ENCODE measurements around the gene NFAM1.

NFAM1 gene

DNA sequence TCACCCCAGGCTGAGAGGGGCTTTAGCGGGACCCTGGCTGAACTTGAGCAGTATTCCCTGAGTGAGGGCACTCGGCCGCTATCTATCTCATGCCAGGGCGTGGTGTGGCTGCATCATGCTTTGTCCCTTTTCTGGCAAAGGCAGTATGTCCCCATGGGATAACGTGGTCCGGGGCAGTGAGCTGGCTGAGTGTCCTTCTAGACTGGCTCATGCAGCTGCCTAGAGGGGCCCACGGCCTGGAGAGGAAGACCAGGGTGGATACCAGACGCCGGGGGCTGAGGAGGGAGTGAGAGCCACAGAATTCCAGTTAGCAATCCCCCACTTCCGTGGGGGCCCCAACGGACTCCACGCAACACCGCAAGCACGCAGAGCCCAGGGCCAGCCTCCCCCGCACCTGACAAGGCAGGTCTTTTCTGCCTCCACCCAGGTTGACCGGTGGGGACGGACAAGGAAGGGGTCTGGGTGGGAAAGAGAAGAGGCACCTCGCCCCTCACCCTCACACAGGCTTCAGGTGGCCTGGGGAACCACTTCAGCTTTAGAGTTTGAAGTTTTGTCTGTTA is 15.5 kb downstream of the NFAM1 start:
- DNase-seq (ENCODE audit: extremely low read depth in 1 of 2, low read depth in 1 of 2) = no peak

DNA sequence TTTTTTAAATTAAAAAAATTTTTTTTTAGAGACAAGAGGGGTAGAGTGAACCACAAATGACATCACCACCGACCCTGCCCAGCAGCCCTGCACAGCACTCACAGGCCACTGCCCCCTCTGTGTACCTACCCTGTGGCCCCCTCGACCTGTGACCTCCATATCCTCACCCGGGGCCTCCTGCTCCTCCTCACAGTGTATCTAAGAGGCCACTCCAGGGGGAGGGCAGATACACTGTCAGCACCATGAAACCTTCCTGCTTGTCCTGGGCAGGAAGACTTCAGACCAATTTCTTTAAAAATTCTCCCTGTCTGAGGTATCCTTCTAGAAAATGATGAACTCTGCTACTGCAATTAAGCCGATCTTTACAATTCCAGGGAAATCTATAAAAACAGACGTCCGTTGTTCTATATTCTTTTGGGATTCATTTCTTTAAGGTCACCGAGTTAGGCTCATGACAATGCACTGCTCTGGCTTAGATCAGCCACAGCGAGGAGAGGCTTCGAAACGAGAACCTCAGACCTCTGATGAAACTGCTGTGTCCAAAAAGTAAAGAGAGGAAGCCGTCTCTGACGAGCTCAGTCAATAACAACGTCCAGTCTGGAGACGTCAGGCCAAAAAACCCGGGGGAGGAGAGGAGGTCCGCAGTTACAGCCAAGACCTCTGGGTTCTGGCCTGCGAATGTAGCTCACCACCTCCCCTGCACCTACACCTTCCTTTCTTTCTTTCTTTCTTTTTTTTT is 17.5 kb downstream of the NFAM1 start:
- no peak for DNase-seq (ENCODE audit: extremely low read depth in 1 of 2, low read depth in 1 of 2)

DNA sequence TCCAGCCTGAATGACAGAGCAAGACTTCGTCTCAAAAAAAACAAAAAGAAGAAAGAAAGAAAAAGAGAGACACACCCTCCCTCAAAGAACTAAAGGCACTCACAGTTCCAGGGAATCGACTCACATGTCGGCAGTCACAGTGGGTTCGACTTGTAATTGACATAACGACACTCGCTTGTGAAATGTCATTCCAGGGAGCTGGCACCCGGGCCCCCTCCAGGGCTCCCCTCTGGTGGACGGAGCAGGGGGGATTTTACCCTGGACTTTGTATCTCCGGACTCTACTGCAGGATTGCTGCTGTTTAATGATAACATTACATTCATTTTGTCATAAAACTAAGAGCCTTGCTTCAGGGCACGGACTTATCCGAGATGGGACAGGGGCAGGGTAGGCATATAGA is 18.2 kb downstream of the NFAM1 start:
- DNase-seq (ENCODE audit: extremely low read depth in 1 of 2, low read depth in 1 of 2) = no peak

DNA sequence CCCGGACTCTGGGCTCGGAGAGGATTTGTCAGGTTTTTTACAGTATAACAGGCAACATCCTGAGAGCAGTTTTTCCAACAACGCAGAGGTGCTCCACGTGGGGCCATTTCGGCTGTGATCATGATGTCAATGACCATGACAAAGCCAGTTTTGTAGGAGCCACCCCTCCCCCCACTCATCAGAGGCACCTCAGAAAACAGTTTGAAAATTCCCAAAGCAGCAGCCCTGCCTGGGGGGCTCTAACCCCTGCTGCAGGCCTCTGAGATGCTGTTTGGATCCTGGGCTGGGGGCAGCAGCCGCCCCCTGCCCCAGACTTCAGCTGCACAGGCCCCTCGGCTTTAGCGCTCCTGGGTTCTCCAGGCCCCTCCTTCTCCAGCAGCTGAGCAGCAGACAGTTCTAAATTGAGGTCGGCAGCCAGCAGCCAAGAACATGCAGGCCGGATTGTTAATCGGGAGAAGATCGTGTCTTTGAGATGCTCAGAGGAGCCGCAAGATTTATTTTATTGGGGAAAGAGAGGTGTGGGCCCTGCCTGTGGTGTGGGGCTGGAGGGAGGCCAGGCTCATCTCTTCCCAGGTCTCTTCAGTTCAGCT is 19.4 kb downstream of the NFAM1 start:
- DNase-seq (ENCODE audit: extremely low read depth in 1 of 2, low read depth in 1 of 2) = no peak

DNA sequence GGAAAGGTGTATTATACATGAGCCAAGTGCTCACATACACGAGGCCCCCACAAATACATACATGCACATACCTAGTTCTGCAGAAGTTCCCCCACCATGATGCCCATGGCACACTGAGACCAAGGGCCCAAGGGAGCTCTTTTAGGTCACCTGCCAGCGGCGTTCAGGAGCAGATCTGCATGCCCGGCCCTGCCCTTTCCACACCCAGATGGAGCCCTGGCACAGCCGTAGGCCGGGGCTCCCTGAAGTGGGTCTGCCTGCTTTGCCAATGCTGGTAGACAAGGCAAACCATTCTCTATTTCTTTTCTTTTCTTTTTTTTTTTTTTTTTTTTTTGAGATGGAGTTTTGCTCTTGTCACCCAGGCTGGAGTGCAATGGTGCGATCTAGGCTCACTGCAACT is 21.5 kb downstream of the NFAM1 start:
- DNase-seq (ENCODE audit: extremely low read depth in 1 of 2, low read depth in 1 of 2) = no peak

DNA sequence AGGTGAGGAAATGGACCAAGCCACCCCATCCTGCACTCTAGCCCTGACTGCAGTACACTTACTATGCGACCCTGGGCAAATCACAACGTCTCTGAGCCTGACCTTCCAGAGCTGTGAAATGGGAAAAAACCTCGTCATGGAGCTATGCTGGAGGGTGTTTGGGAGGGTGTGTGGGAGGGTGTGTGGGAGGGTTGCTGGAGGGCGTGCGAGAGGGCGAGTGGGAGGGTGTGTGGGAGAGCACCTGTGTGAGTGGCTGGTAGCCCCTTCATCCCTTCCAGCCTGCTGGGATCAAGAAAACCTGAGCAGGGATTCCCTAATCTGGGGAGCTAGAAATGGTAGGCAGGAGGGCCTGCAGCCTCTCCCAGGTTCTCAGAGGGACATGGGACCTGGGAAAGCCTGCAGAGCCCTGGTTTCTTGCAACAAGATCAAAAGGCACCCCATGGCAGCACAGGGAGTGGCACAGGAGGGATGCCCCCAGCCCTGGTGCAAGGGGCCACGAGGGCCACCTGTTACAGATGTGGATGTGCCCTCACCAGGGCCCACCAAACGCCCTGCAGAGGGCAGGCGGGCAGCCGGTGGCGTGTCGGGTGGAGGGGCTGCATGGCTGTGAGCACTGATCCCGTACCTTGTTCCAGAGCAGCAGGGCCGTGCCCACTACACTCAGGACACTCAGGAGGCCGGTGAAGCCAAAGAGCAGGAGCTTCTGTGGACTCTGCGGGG is 23.2 kb downstream of the NFAM1 start:
- DNase-seq (ENCODE audit: extremely low read depth in 1 of 2, low read depth in 1 of 2) = no peak

DNA sequence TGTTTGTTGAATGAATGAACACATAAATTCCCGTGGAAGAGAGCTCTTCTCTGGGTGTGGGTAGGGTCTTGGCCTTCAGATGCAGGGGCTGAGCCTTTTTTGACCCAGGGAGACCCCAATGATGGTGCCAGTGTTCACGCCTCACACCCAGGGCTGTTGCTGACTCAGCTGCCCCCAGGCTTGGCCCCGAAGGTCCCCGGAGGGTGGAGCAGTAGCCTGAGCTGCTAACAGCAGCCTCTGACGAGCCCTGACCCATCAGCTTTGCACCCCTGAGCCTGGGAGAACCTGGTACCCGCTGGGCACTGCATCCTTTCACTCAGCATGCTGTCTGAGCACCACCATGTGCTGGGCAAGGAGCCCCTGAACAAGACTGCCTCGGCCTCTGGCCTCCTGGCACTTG is 23.9 kb downstream of the NFAM1 start:
- DNase-seq (ENCODE audit: extremely low read depth in 1 of 2, low read depth in 1 of 2) = no peak

DNA sequence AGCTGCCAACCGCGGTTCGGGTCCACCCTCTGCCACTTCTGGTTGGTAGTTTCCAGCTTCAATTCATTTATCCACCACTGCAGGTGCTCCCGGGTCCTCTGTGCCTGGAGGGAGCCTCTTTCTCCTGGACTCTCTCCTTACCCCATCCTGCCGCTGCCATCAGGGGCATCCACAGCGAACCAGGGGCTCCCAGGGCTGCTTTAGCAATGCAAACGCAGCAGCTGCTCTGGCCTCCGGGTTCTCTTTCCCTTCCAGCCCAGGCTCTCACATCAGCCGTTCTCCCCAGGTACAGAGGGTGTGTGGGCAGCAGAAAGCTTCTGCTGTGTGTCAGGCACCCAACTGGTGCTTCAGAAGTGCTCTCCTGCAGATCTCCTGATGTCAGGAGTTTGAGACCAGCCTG is 27.9 kb downstream of the NFAM1 start:
- DNase-seq (ENCODE audit: extremely low read depth in 1 of 2, low read depth in 1 of 2) = no peak

DNA sequence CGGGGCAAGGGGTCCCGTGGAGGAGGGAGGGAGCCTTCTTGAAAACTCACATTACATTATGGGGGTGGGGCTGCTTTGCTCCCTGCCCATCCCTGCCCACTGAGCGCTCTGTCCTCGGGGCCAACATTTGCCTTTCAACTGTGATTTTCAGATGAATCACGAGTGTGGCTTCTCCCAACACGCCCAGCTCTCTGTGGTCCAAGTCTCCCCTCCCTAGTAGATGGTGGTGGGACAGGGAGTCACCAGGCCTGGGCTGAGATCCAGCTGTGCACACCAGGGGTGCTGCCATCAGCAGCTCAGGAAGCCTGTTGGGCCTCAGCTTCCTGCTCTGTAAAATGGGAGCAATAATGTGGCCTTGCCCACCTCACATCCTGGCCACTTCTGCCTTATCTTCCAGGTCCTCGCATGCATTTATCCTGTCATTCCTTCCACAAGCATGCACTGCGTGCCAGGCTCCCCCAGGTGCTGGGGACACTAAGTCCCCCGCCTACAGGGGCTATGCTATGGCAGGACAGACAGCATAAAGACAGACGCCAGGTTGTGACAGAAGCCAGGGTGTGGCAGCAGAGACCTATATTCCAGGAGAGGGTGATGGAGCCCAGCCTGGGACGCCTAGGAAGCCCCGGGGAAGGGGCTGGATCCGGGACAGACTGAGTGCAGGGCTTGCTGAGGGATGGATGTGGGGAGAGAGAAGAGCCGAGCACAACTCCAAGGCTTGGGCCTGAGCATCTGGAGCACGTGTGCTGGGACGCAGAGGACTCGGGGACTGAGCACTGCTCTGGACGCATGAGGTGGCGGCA is 30.5 kb downstream of the NFAM1 start:
- no peak for DNase-seq (ENCODE audit: extremely low read depth in 1 of 2, low read depth in 1 of 2)

DNA sequence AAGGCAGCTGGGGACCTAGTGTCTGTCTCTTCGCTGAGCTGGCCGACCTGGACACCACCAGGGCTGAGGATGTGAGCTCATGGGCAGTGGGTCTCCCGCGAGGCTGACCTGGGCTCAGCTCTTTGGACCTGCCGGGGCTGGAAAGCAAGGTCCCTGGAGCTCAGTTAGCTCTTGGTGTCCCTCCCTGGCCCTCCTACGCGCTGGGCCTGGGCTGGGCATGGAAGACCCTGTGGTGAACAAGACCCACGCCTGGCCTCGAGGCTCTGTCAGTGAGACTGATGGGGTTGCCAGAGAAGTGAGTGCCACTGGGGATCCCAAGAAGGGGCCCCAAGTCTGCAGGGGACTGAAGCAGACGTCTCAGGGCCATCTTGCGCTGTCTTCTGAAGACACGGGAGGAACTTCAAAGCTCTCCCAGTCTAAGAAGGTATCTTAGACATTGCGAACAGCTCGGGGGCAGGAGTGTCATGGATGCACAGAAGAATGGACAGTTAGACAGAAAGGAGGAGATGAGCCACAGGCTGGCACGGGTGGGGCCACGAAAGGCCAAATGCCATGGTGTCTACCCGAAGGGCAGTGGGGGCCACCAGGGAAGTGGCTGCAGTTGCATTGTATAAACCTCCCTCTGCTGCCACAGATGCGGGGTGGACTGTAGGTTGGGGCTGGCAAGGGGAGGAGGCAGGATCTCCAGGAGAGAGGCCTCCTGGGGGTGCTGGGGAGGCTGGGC is 31.2 kb downstream of the NFAM1 start:
- no peak for DNase-seq (ENCODE audit: extremely low read depth in 1 of 2, low read depth in 1 of 2)

DNA sequence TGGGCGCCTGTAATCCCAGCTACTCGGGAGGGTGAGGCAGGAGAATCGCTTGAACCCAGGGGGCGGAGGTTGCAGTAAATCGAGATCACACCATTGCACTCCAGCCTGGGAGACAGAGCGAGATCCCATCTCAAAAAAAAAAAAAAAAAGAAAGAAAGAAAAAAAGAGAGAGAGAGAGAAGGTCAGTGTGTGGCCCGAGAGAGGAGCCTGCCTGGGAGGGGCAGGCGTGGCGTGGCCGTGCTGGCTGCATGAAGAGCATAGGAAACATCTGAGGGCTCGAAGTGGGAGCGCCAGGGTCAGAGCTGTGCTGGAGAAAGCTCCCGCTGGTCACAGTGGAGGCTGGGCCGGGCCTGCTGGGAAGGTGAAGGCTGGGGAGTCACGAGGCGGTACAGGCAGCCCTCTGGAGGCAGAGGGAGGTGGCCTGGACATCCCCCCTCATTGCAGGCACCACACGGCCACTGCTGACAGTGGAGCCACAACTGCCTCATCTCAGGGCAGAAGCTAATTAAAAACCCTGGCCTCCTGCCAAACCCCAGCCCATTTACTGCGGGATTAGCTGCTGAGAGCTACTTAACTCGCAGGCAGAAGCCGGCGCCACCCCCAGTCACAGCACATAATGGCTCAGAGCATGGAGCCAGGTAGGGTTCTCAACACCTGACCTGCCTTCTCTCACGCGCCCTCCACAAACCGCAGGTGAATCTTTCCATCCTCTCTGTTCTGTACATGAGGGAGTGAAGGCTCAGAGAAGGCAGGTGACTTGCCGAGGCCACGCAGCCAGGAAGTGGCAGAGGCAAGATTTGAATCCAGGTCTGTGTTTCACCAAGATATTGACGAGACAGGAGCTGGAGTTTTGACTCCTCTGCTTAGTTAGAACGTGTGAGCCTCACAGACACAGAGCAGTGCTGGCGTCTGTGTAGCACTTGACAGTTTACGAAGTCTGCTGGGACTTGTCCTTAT is 32.6 kb downstream of the NFAM1 start:
- DNase-seq (ENCODE audit: extremely low read depth in 1 of 2, low read depth in 1 of 2) = no peak

DNA sequence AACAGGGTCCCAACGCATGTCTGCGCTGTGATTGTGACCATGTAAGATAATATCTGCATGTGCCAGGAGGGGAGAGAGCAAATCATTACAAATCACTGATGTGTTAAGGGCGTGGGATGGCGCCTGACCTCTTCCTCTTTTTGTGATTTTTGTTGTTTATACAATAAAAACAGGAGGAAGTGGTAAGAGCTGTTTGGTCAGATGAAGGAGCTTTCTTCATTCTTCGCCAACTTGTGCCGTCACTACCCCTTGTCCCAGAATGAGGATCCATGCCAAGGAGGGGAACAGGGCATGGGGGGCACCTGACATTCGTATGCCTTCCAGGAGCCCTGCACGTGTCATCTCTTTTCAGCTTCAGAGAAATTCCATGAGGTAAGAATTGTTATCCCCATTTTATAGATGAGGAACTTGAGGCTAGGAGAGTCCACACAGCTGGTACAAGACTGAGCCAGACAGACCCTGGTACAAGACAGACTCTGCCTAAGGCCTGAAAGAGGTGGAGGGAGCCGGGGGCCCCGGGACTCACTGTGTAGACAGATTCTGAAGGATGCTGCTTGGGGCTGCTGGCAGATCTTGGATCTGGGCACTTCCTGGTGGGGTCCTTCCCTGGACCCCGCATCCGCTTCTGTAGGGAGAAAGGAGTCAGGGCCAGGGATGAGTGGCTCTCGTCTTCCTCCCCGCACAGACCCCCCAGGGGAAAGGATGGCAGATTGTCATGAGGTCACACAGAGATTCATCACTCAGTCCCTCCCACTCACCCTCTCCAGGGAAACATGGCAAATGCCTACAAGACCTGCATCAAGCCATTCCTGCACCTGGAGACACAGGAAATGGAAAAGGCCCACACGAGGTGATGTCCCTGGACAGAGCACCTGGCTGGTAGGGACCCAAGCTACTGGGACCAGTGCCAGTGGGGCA is 34.6 kb downstream of the NFAM1 start:
- DNase-seq (ENCODE audit: extremely low read depth in 1 of 2, low read depth in 1 of 2) = no peak

DNA sequence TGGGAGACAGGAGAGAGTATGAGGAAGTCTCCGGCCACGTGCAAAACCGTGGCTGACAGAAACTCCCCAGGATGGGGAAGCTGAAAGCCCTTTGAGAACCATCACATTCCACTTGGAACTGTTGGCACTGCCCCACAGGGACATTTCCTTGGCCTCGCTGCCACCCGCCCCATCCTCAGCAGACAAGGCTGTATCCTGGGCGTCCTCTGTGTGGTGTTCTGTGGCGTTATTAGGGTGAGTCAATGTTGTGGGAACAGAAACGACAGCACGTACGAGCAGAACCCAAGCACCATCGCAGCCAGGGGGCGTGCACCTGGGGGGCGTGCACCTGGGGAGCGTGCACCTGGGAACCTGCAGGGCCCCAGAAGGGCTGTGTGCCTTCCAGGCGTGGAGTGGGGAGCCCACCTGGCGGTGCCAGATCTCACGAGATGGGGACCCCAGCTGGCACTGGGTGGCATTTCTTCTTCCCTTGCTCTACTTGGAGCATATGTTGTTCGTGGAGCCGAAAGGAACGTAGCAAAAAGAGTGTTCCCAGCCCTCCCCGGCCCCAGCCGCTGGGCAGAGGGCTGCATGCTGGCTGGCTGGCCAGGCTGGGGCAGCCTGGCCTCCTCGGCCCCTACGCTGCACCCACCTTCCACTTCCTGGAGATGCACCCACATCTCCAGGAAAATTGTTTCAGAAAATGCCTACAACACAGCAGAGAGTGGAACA is 35.4 kb downstream of the NFAM1 start:
- DNase-seq (ENCODE audit: extremely low read depth in 1 of 2, low read depth in 1 of 2) = no peak

DNA sequence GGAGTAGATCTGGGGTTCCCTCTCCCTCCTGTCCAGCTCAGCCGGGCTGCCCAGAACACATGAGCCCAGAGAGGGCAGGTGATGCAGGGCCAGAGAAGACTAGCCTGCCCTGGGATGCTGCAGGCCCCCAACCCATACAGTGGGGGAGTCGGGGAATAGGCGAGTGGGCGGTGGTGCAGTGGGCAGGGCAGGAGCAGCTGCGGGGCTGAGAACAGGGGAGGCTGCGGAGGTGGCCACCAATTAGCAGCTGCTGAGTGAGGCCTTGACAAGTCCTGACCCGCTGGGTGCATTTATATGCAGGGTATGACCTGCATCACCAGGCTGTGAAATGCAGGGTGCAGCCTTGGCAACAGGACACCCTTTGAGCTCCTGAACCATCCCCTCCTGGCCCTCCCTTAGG is 43.1 kb downstream of the NFAM1 start:
- DNase-seq (ENCODE audit: extremely low read depth in 1 of 2, low read depth in 1 of 2) = no peak

DNA sequence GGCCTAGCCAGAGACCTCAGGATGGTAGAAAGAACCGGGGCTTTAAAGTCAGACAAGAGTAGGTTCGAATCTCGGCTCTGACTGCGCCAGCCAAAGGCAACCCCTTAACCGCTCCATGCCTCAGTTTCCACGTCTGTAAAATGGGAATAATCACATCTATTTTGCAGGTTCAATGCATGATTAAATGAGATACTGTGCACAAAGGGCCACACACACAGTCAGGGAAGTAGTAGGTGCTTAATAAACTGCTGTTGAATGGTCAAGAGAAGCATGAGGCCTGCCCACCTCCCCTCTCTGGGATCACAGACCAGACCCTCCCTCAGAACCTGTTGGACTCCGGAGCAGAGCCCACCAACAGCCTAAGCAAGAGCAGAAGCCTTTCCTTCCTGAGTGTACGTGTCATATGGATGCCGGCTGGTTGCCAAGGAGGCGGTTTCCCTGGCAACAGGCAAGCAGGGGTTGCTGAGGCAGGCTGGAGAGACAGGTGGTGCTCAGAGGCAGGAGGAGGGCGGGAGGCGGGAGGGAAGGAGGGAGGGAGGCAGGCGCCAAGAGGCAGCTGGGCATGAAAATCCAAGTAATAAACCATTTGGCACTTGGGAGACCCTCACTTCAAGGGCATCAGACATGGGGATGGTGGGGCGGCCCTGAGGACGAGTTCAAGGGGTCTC is 43.9 kb downstream of the NFAM1 start:
- no peak for DNase-seq (ENCODE audit: extremely low read depth in 1 of 2, low read depth in 1 of 2)

DNA sequence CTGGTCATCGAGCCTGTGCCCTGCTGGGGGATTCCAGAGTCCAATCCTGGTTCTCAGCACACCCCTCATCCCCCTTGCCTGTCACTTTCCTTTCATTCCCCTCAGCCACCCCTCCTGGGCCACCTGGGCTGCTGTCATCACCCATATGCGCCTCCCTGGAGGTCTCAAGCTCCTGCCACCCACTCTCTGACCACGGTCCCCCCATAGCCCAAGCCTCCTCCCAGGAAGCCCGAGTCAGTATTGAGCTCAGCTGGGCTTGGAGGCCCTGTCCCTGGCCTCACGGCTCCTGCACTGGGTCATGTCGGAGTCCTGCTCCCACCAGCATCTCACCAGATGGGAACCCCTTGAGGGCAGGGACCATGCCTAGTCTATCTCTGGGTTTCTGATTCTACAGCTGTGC is 44.6 kb downstream of the NFAM1 start:
- no peak for DNase-seq (ENCODE audit: extremely low read depth in 1 of 2, low read depth in 1 of 2)

DNA sequence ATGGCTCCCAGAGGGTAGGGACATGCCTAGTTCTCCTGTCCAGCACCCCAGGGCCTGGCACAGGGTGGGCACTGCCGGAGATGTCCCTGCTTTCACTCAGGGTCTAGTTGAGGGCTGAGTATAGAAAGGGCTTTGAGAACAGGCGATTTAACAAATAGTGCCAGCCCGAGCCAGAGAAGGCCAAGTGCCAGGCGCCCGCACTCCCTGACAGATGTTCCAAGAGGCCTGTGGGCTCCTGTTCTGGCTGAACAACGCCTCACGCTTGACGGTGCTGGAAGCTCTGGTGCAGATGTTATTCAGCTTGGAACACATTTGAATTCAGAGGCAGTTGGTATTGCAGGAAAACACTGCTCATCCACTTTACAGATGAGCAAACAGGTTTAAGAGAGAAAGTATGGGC is 46.5 kb downstream of the NFAM1 start:
- no peak for DNase-seq (ENCODE audit: extremely low read depth in 1 of 2, low read depth in 1 of 2)
